GM23338 (cell line): ENCODE results near the gene MFRP. TPM values are rescaled to one million over a fixed set of nuclear protein-coding genes. Genes with fewer than 3 reads are reported as not detected.

Experiments used
- ATAC-seq: fragments of 200-7000 bp; cut with Tn5 transposase; 3 replicates; pipeline ENCODE4 v1.9.1; 2020
- DNase-seq: peaks from one replicate; pipeline ENCODE4 v3.0.0-alpha.2; 2015; ENCODE audit warnings: low spot score
- H2AFZ ChIP-seq: fragments of 200-600 bp; sonication (generic); 2 replicates; pipeline ENCODE4 v1.8.0; 2016; ENCODE audit warnings: antibody characterized with exemption, mild to moderate bottlenecking, moderate library complexity
- H3F3A ChIP-seq: fragments of 200-600 bp; sonication (generic); replicated peaks from 2 replicates; pipeline ENCODE4 v1.8.0; 2017; ENCODE audit warnings: antibody characterized with exemption, mixed run types, low read depth
- H3K27ac ChIP-seq: fragments of 200-600 bp; sonication (generic); 2 replicates; pipeline ENCODE4 v1.6.1; 2016; ENCODE audit warnings: low read depth
- H3K27me3 ChIP-seq: fragments of 200-600 bp; sonication (generic); 2 replicates; pipeline ENCODE4 v1.8.0; 2016; ENCODE audit warnings: mild to moderate bottlenecking, mixed run types, moderate library complexity; ENCODE audit not compliant: insufficient read depth
- H3K36me3 ChIP-seq: fragments of 200-600 bp; sonication (generic); 2 replicates; pipeline ENCODE4 v1.8.0; 2016; ENCODE audit warnings: mild to moderate bottlenecking; ENCODE audit not compliant: insufficient read depth
- H3K4me1 ChIP-seq: fragments of 200-600 bp; sonication (generic); 2 replicates; pipeline ENCODE4 v1.8.0; 2016; ENCODE audit warnings: mild to moderate bottlenecking, moderate library complexity; ENCODE audit not compliant: insufficient read depth
- H3K4me2 ChIP-seq: fragments of 200-600 bp; sonication (generic); 2 replicates; pipeline ENCODE4 v1.7.1; 2017; ENCODE audit warnings: mixed run types
- H3K4me3 ChIP-seq: fragments of 200-600 bp; sonication (generic); 2 replicates; pipeline ENCODE4 v1.6.1; 2016; ENCODE audit warnings: mixed run types
- H3K79me2 ChIP-seq: fragments of 200-600 bp; sonication (generic); replicated peaks from 2 replicates; pipeline ENCODE4 v1.8.0; 2017; ENCODE audit warnings: mild to moderate bottlenecking; ENCODE audit not compliant: insufficient read depth
- H3K9me2 ChIP-seq: fragments of 200-600 bp; sonication (generic); 2 replicates; pipeline ENCODE4 v1.8.0; 2017; ENCODE audit not compliant: insufficient read depth
- H4K20me1 ChIP-seq: fragments of 200-600 bp; sonication (generic); replicated peaks from 2 replicates; pipeline ENCODE4 v1.8.0; 2017; ENCODE audit warnings: mild to moderate bottlenecking; ENCODE audit not compliant: insufficient read depth
- H3K27ac Mint-ChIP-seq: 2 replicates; pipeline ENCODE4 v1.8.0; 2020; ENCODE audit warnings: inconsistent platforms, mild to moderate bottlenecking, moderate library complexity, mixed read lengths
- H3K27me3 Mint-ChIP-seq: 3 replicates; pipeline ENCODE4 v1.8.0; 2022; ENCODE audit warnings: low read depth, mild to moderate bottlenecking, moderate library complexity, mixed read lengths, inconsistent platforms; ENCODE audit not compliant: insufficient read depth, poor library complexity
- H3K36me3 Mint-ChIP-seq: 3 replicates; pipeline ENCODE4 v1.8.0; 2021; ENCODE audit warnings: low read depth, mild to moderate bottlenecking, inconsistent platforms, moderate library complexity, mixed read lengths
- H3K4me1 Mint-ChIP-seq: 3 replicates; pipeline ENCODE4 v1.8.0; 2020; ENCODE audit warnings: mild to moderate bottlenecking, inconsistent platforms, mixed read lengths
- H3K4me3 Mint-ChIP-seq: 3 replicates; pipeline ENCODE4 v1.8.0; 2021; ENCODE audit warnings: moderate library complexity, mild to moderate bottlenecking, inconsistent platforms, mixed read lengths
- H3K9me3 Mint-ChIP-seq: 3 replicates; pipeline ENCODE4 v1.8.0; 2020; ENCODE audit warnings: moderate library complexity, mild to moderate bottlenecking, inconsistent platforms, mixed read lengths
- CREB1 ChIP-seq: fragments of 250-450 bp; sonication (Bioruptor Pico); IDR thresholded peaks from 2 replicates; pipeline ENCODE4 v1.5.0; 2020; ENCODE audit warnings: low read depth, mild to moderate bottlenecking, moderate library complexity
- CTCF ChIP-seq, 2 experiments: fragments of 200-600 bp in 1 of 2; sonication (generic) in 1 of 2; conservative IDR thresholded peaks; 2 replicates each; pipeline versions ENCODE4 v1.5.1 to v1.6.1; 2016 to 2017; ENCODE audit warnings: antibody characterized with exemption in 2 of 2, low read depth in 2 of 2, mild to moderate bottlenecking in 2 of 2, moderate library complexity in 1 of 2
- EZH2 ChIP-seq: fragments of 200-600 bp; sonication (generic); IDR thresholded peaks from one replicate; pipeline ENCODE4 v1.8.0; 2017; ENCODE audit warnings: antibody characterized with exemption, mild to moderate bottlenecking, low read depth; ENCODE audit not compliant: unreplicated experiment
- EZH2phosphoT487 ChIP-seq: fragments of 200-600 bp; sonication (generic); IDR thresholded peaks from one replicate; pipeline ENCODE4 v1.8.1; 2018; ENCODE audit warnings: antibody characterized with exemption; ENCODE audit not compliant: unreplicated experiment
- NANOG ChIP-seq: IDR thresholded peaks from 2 replicates; pipeline ENCODE4 v1.6.1; 2016; ENCODE audit warnings: antibody characterized with exemption, borderline replicate concordance
- POLR2AphosphoS5 ChIP-seq: IDR thresholded peaks from 2 replicates; pipeline ENCODE4 v1.6.1; 2016; ENCODE audit warnings: antibody characterized with exemption, low read depth
- REST ChIP-seq: IDR thresholded peaks from one replicate; pipeline ENCODE4 v1.6.1; 2018; ENCODE audit warnings: antibody characterized with exemption; ENCODE audit not compliant: unreplicated experiment
- STAT1 ChIP-seq: IDR thresholded peaks from one replicate; pipeline ENCODE4 v1.6.1; 2016; ENCODE audit warnings: antibody characterized with exemption; ENCODE audit not compliant: unreplicated experiment
- ZNF114 ChIP-seq: fragments of 250-450 bp; sonication (Bioruptor Pico); IDR thresholded peaks from 2 replicates; pipeline ENCODE4 v1.5.0; 2020; ENCODE audit warnings: mild to moderate bottlenecking, moderate library complexity
- ZNF331 ChIP-seq: fragments of 250-450 bp; sonication (Bioruptor Pico); IDR thresholded peaks from 2 replicates; pipeline ENCODE4 v1.5.0; 2020; ENCODE audit warnings: low read depth, mild to moderate bottlenecking, moderate library complexity
- ZNF462 ChIP-seq: fragments of 250-450 bp; sonication (Bioruptor Pico); IDR thresholded peaks from 2 replicates; pipeline ENCODE4 v1.5.0; 2020; ENCODE audit warnings: mild to moderate bottlenecking, moderate library complexity
- polyA plus RNA-seq: library from polyadenylated mRNA; unstranded; fragments of >200 nt; fragmentation: Nextera tagmentation; extraction: Ambion mirVana; gene quantifications from 2 replicates; pipeline ENCODE4 v1.2.1, GENCODE V29; 2016
- total RNA-seq: library from RNA; depleted of rRNA; stranded (reverse); fragments of >200 nt; shearing (Covaris generic); gene quantifications from 2 replicates; pipeline ENCODE4 v1.2.3, GENCODE V29; 2014

The MFRP gene
- total and polyA plus RNA-seq, 2 experiments from 2014 or later = 0.03 TPM; not detected in 1

GRCh38 chr11:119330237-119330636, 16.3 kb downstream of the MFRP start (continued):
- TF ChIP-seq ZNF331 (CRISPR knock-in tag) (no peak), EZH2 (no peak), STAT1 (no peak), REST (no peak), NANOG (no peak), EZH2phosphoT487 (no peak), CREB1 (no peak)

GRCh38 chr11:119329320-119329719, 17.2 kb downstream of the MFRP start:
- Histone ChIP-seq H3K27ac (no peak overlapping the region), H3K79me2 (no peaks in the 10 kb centered on the region), H4K20me1 (no peaks in the 10 kb centered on the region), H3F3A (0 out of 2 replicates have a peak, but pooled peaks cover 9% of the 10 kb centered on the region), H3K4me1 (0 out of 2 replicates have a peak, but pooled peaks cover 6% of the 10 kb centered on the region), H3K27me3 (no peaks in the 10 kb centered on the region), H3K36me3 (no peaks in the 10 kb centered on the region), H2AFZ (no peak overlapping the region), H3K9me2 (no peaks in the 10 kb centered on the region), H3K4me3 (no peak overlapping the region), H3K4me2 (no peak overlapping the region)
- Mint-ChIP-seq H3K36me3 (no peaks in the 10 kb centered on the region), H3K27me3 (peaks cover 13% of the 10 kb centered on the region), H3K4me1 (peaks cover 11% of the 10 kb centered on the region; the same call in 2 of the 3 replicates), H3K9me3 (no peaks in the 10 kb centered on the region; the same call in 2 of the 3 replicates), H3K4me3 (no peak overlapping the region), H3K27ac (no peak overlapping the region)
- ATAC-seq (no peak), DNase-seq (no peak)
- TF ChIP-seq POLR2AphosphoS5 (no peak), ZNF114 (CRISPR knock-in tag) (no peak), ZNF331 (CRISPR knock-in tag) (no peak), ZNF462 (no peak), CREB1 (no peak), EZH2phosphoT487 (no peak), CTCF (conservative IDR thresholded peaks at IDR 0.05; ENCODE audit: low read depth in 2 of 2) (no peak), STAT1 (no peak)
